H1 (cell line): ENCODE measurements around the gene NUAK1. TPM values are rescaled to one million over a fixed set of nuclear protein-coding genes. Genes with fewer than 3 reads are reported as not detected.

Experiments used
- BCL11A ChIP-seq, 2 experiments: IDR thresholded peaks; one replicate each; pipeline ENCODE4 v1.6.1; 2011; ENCODE audit warnings: low read depth in 2 of 2, low read length in 2 of 2, mild to moderate bottlenecking in 2 of 2
- CBX8 ChIP-seq: fragments of 300-800, 300-1000 bp; sonication (generic); IDR thresholded peaks from 2 replicates; pipeline ENCODE4 v1.7.1; 2016; ENCODE audit warnings: low read depth, low read length, borderline replicate concordance
- CREB1 ChIP-seq: IDR thresholded peaks from 2 replicates; pipeline ENCODE4 v1.6.1; 2012; ENCODE audit warnings: inconsistent platforms
- EP300 ChIP-seq, 2 experiments: IDR thresholded peaks; 1 replicate in 1 of 2; 2 replicates in 1 of 2; pipeline ENCODE4 v1.6.1; 2011 to 2012; ENCODE audit warnings: low read depth in 2 of 2, low read length in 2 of 2, mild to moderate bottlenecking in 2 of 2, borderline replicate concordance in 1 of 2, inconsistent platforms in 1 of 2, moderate library complexity in 1 of 2
- GABPA ChIP-seq: IDR thresholded peaks from 2 replicates; pipeline ENCODE4 v1.6.1; 2011; ENCODE audit warnings: mild to moderate bottlenecking, low read length, moderate library complexity, borderline replicate concordance; ENCODE audit not compliant: insufficient read depth
- RNF2 ChIP-seq: fragments of 200-900, 300-1000 bp; sonication (generic); IDR thresholded peaks from 2 replicates; pipeline ENCODE4 v1.7.1; 2016; ENCODE audit warnings: borderline replicate concordance, low read depth, mild to moderate bottlenecking, antibody characterized with exemption, low read length; ENCODE audit not compliant: poor library complexity, severe bottlenecking; ENCODE audit errors: missing control alignments
- SP4 ChIP-seq: IDR thresholded peaks from 2 replicates; pipeline ENCODE4 v1.6.1; 2012; ENCODE audit warnings: low read length, inconsistent platforms
- polyA plus RNA-seq, 7 experiments: library from polyadenylated mRNA; depleted of rRNA in 3 of 7; stranded (reverse) in 5 of 7; unstranded in 2 of 7; fragments of >200 nt in 5 of 7; fragments of 200-250 nt in 2 of 7; gene quantifications; 1 replicate in 5 of 7; 2 replicates in 1 of 7; 4 replicates in 1 of 7; pipeline versions ENCODE4 v1.2.1 to v1.2.3, GENCODE V29; 2011 to 2013; ENCODE audit warnings: missing spikeins in 2 of 7, mixed read lengths in 2 of 7
- total RNA-seq: library from RNA; stranded (reverse); fragmentation: NEBNext Ultra II Directional; extraction: Animal tissue kit (Norgen Biotek cat#: 25700); gene quantifications from 2 replicates; pipeline ENCODE4 v1.2.1, GENCODE V29; 2021

NUAK1 gene
- total and polyA plus RNA-seq, 2 of the 8 experiments (the other 6 are each of a cell fraction or from before 2014, with no cell fraction given), result 6.7 to 18.2 TPM

GRCh38 chr12:106096376-106096775, 42.4 kb downstream of the NUAK1 start (continued):
- TF ChIP-seq RNF2 (no peak), CREB1 (no peak), BCL11A (IDR thresholded peaks at IDR 0.05; ENCODE audit: low read depth in 2 of 2, low read length in 2 of 2) (no peak), GABPA (no peak), CBX8 (no peak), SP4 (no peak), EP300 (IDR thresholded peaks at IDR 0.05; ENCODE audit: borderline replicate concordance in 1 of 2, low read depth in 2 of 2, low read length in 2 of 2) (no peak)
